Activated T-helper 9 cell treated with anti-CD3 and anti-CD28 coated beads, Interleukin-2, amount 50 U/mL, for 16 hours (primary cell): Measurements from ENCODE around the gene MTSS2.

Experiments
- DNase-seq: peaks from one replicate; pipeline ENCODE4 v3.0.0-alpha.2; 2020; ENCODE audit warnings: low read depth

The MTSS2 gene

GRCh38 chr16:70685938-70686375 is at the start of gene MTSS2:
Gene MTSS2 (minus strand): TSS chr16:70686053. CDS start chr16:70685791, 262 bp downstream.
- DNase-seq, result no peak

GRCh38 chr16:70735141-70735979 is 49.5 kb upstream of the MTSS2 start:
- DNase-seq, result no peak

GRCh38 chr16:70734522-70735095 is 48.8 kb upstream of the MTSS2 start:
- no peak for DNase-seq

GRCh38 chr16:70730944-70731343 is 45.1 kb upstream of the MTSS2 start:
- DNase-seq, result no peak

- DNase-seq, result no peak
Observed at GRCh38 chr16:70730031-70730430, 44.2 kb upstream of the MTSS2 start.

- DNase-seq, result no peak
Observed at GRCh38 chr16:70729292-70729691, 43.4 kb upstream of the MTSS2 start.

- no peak for DNase-seq
Observed at GRCh38 chr16:70728150-70728549, 42.3 kb upstream of the MTSS2 start.

- DNase-seq, result no peak
Observed at GRCh38 chr16:70726892-70727361, 41.1 kb upstream of the MTSS2 start.

GRCh38 chr16:70725912-70726828 is 40.3 kb upstream of the MTSS2 start:
- DNase-seq, result no peak

- no peak for DNase-seq
Observed at GRCh38 chr16:70725024-70725911, 39.4 kb upstream of the MTSS2 start.

GRCh38 chr16:70724146-70725023 is 38.5 kb upstream of the MTSS2 start:
- no peak for DNase-seq

GRCh38 chr16:70723740-70724145 is 37.9 kb upstream of the MTSS2 start:
- no peak for DNase-seq

- DNase-seq, result no peak
Observed at GRCh38 chr16:70721202-70721963, 35.5 kb upstream of the MTSS2 start.

- DNase-seq, result no peak
Observed at GRCh38 chr16:70720425-70721201, 34.8 kb upstream of the MTSS2 start.

- no peak for DNase-seq
Observed at GRCh38 chr16:70717065-70717464, 31.2 kb upstream of the MTSS2 start.

GRCh38 chr16:70715860-70716357 is 30.1 kb upstream of the MTSS2 start:
- DNase-seq, result no peak

- no peak for DNase-seq
Observed at GRCh38 chr16:70715055-70715858, 29.4 kb upstream of the MTSS2 start.

GRCh38 chr16:70714581-70715054 is 28.8 kb upstream of the MTSS2 start:
- DNase-seq, result no peak
